Spleen (tissue), 11 donors: ENCODE data around the gene RAB7B. TPM values are rescaled to one million over a fixed set of nuclear protein-coding genes. Genes with fewer than 3 reads are reported as not detected.

Experiments used
- DNase-seq: peaks from one replicate; pipeline ENCODE4 v3.0.0-alpha.2; 2020
- H3K27ac ChIP-seq, 8 donors: fragments of 200-600 bp; sonication (generic) in 7 of 8; 1 replicate in 4 of 8; 2 replicates in 4 of 8; pipeline versions ENCODE4 v1.5.0 to v1.8.0; 2016 to 2021; ENCODE audit warnings: inconsistent platforms in 4 of 8, mild to moderate bottlenecking in 4 of 8, moderate library complexity in 1 of 8
- H3K27me3 ChIP-seq, 7 donors: fragments of 200-600 bp; sonication (generic) in 6 of 7; replicated peaks in 1 of 7; 1 replicate in 4 of 7; 2 replicates in 3 of 7; pipeline versions ENCODE4 v1.5.0 to v1.8.0; 2016 to 2021; ENCODE audit warnings: inconsistent platforms in 3 of 7, mild to moderate bottlenecking in 1 of 7
- H3K36me3 ChIP-seq, 6 donors: fragments of 200-600 bp; sonication (generic) in 5 of 6; 1 replicate in 4 of 6; 2 replicates in 2 of 6; pipeline versions ENCODE4 v1.5.0 to v1.8.0; 2016 to 2021; ENCODE audit warnings: inconsistent platforms in 2 of 6
- H3K4me1 ChIP-seq, 6 donors: fragments of 200-600 bp; sonication (generic) in 5 of 6; 1 replicate in 3 of 6; 2 replicates in 3 of 6; pipeline versions ENCODE4 v1.5.0 to v1.8.0; 2016 to 2021; ENCODE audit warnings: inconsistent platforms in 3 of 6
- H3K4me3 ChIP-seq, 8 donors: fragments of 200-600 bp; sonication (generic) in 7 of 8; 1 replicate in 4 of 8; 2 replicates in 4 of 8; pipeline versions ENCODE4 v1.5.0 to v1.8.0; 2016 to 2021; ENCODE audit warnings: inconsistent platforms in 4 of 8, mild to moderate bottlenecking in 4 of 8, moderate library complexity in 2 of 8
- H3K9me3 ChIP-seq, 8 donors: fragments of 200-600 bp; sonication (generic) in 7 of 8; 1 replicate in 4 of 8; 2 replicates in 4 of 8; pipeline versions ENCODE4 v1.5.0 to v1.8.0; 2016 to 2021; ENCODE audit warnings: inconsistent platforms in 4 of 8
- POLR2A ChIP-seq, 3 donors: fragments of 450-650 bp; IDR thresholded peaks; one replicate each; pipeline ENCODE4 v1.5.1; 2017; ENCODE audit warnings: antibody characterized with exemption in 3 of 3, mild to moderate bottlenecking in 1 of 3
- POLR2AphosphoS5 ChIP-seq, 3 donors: sonication (generic); formaldehyde crosslinking; IDR thresholded peaks; one replicate each; pipeline ENCODE4 v1.5.1; 2017; ENCODE audit warnings: antibody characterized with exemption in 3 of 3
- WGBS, 5 donors: extraction: QIAGEN DNeasy Blood & Tissue Kit in 3 of 5; methylation state at CpG; one replicate each; pipeline versions ENCODE4 v1.1.5 to v1.1.7; 2013 to 2018; 5-methylcytosine and 5-hydroxymethylcytosine counted together
- intact Hi-C: fragments of 100-400 bp; cut with DNase I; formaldehyde crosslinking; loops from one replicate; pipeline ENCODE4 v1.15.0; 2023; ENCODE audit warnings: low total_unique reads
- polyA plus RNA-seq, 3 donors: library from polyadenylated mRNA; stranded (reverse); fragments of 200-250 nt; gene quantifications; one replicate each; pipeline ENCODE4 v1.2.1, GENCODE V29; 2013
- total RNA-seq, 7 donors: library from RNA; depleted of rRNA in 3 of 7; stranded (reverse); fragments of >200 nt in 3 of 7; fragmentation: NEBNext Ultra II Directional in 4 of 7; extraction: Animal tissue kit (Norgen Biotek cat#: 25700) in 4 of 7; gene quantifications; one replicate each; pipeline versions ENCODE4 v1.1.0 to v1.2.1, GENCODE V29; 2016 to 2021
- TF ChIP-seq, protein P1 (sequence below), 11 experiments: fragments of 200-600 bp in 7 of 11; fragments of 450-650 bp in 4 of 11; sonication (generic) in 4 of 11; IDR thresholded peaks in 8 of 11; conservative IDR thresholded peaks in 3 of 11; 1 replicate in 7 of 11; 2 replicates in 4 of 11; pipeline versions ENCODE4 v1.4.0 to v1.8.0; 2016 to 2021; ENCODE audit warnings: antibody characterized with exemption in 11 of 11, inconsistent platforms in 4 of 11, mild to moderate bottlenecking in 1 of 11
- donor health status: healthy with polysubstance abuse.
- donor health status: DM: no; HTN: no; CAD: no; lungs with moderate emphysema.
- donor health status: DM: no; HTN: no; CAD: no.
- donor health status: Bipolar disorder and iron deficiency.
- donor health status: healthy.
- donor health status: DM: no; HTN: no; CAD: no.
- donor health status: DM: yes; HTN: yes; CAD: no.

Gene RAB7B
- total and polyA plus RNA-seq, 10 donors = 0.34 to 3.2 (median 1.9) TPM

DNA sequence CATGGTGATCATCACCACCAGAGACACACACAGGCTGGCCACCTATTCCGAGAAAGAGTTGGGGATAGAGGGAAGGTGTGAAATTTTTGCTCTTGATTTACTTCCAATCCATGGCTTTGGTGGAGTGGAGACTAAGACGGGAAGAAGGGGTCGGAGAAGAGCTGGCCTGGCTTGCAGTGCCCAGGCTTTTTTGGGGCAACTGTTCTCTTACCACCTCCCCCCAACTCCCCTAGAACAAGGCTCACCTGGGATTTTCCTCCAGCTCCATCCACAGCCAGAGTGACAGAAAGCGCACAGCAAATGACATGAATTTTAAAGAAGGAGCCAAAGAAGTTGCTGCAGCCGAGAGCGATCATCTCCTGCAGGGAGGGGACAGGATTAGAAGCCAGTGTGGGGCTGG lies 75.9 kb downstream of the RAB7B start:
- Histone ChIP-seq H3K4me3 (no peak overlapping the region), H3K27me3 (peaks cover 0 to 3% (median 0%) of the 10 kb centered on the region in 7 donors), H3K27ac (no peak overlapping the region), H3K9me3 (no peaks in the 10 kb centered on the region), H3K36me3 (no peaks in the 10 kb centered on the region), H3K4me1 (no peaks in the 10 kb centered on the region)
- no peak for TF ChIP-seq POLR2AphosphoS5 (IDR thresholded peaks at IDR 0.05)
- TF ChIP-seq, protein P1, sequence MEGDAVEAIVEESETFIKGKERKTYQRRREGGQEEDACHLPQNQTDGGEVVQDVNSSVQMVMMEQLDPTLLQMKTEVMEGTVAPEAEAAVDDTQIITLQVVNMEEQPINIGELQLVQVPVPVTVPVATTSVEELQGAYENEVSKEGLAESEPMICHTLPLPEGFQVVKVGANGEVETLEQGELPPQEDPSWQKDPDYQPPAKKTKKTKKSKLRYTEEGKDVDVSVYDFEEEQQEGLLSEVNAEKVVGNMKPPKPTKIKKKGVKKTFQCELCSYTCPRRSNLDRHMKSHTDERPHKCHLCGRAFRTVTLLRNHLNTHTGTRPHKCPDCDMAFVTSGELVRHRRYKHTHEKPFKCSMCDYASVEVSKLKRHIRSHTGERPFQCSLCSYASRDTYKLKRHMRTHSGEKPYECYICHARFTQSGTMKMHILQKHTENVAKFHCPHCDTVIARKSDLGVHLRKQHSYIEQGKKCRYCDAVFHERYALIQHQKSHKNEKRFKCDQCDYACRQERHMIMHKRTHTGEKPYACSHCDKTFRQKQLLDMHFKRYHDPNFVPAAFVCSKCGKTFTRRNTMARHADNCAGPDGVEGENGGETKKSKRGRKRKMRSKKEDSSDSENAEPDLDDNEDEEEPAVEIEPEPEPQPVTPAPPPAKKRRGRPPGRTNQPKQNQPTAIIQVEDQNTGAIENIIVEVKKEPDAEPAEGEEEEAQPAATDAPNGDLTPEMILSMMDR (IDR thresholded peaks at IDR 0.05 in 8 of 11, conservative IDR thresholded peaks at IDR 0.05 in 3 of 11) = no peak
- TF ChIP-seq POLR2A (IDR thresholded peaks at IDR 0.05) = no peak
- intact Hi-C loops = no loop called here
- no peak for DNase-seq
- 93 to 98% (median 96%) methylated on average over 6 of the region's 6 CpGs for WGBS, 5 donors

Other genes with a start within 250 kb of the RAB7B start
- gene RAB29, start 227.9 kb downstream of the RAB7B start, total RNA-seq = 10 to 100 TPM; 31.7 to 49.7 (median 43.8) TPM
- 10 to 100 TPM; 16.6 to 28.1 (median 21.2) TPM for gene RAB29, start 227.9 kb downstream of the RAB7B start, polyA plus RNA-seq
- gene SLC41A1, start 190.2 kb downstream of the RAB7B start, total RNA-seq = 10 to 100 TPM; 17.3 to 29.0 (median 22.9) TPM
- 1 to 10 TPM; 4.1 to 7.5 (median 5.8) TPM for gene SLC41A1, start 190.2 kb downstream of the RAB7B start, polyA plus RNA-seq
- 1 to 10 TPM in 5 of 7 donors, under 1 TPM in 2; 0.28 to 2.9 (median 1.8) TPM for gene PM20D1, start 153.3 kb downstream of the RAB7B start, total RNA-seq
- gene PM20D1, start 153.3 kb downstream of the RAB7B start, polyA plus RNA-seq = under 1 TPM in 2 of 3 donors, not detected in 1; 0.38 to 0.53 TPM
- not detected for gene SLC26A9, start 59.9 kb downstream of the RAB7B start, total RNA-seq
- gene SLC26A9, start 59.9 kb downstream of the RAB7B start, polyA plus RNA-seq = under 1 TPM in 2 of 3 donors, not detected in 1; 0.02 to 0.03 TPM
- under 1 TPM in 2 of 7 donors, not detected in 5; 0.40 to 0.66 TPM for gene CTSE, start 20.5 kb upstream of the RAB7B start, total RNA-seq
- under 1 TPM; 0.06 to 0.11 (median 0.09) TPM for gene CTSE, start 20.5 kb upstream of the RAB7B start, polyA plus RNA-seq
- gene RHEX, start 49.8 kb upstream of the RAB7B start, total RNA-seq = 1 to 10 TPM in 6 of 7 donors, under 1 TPM in 1; 0.94 to 6.2 (median 3.4) TPM
- gene RHEX, start 49.8 kb upstream of the RAB7B start, polyA plus RNA-seq = 1 to 10 TPM in 2 of 3 donors, under 1 TPM in 1; 0.91 to 3.3 (median 1.2) TPM
- gene AVPR1B, start 114.0 kb upstream of the RAB7B start, total RNA-seq = not detected
- not detected for gene AVPR1B, start 114.0 kb upstream of the RAB7B start, polyA plus RNA-seq
- gene FAM72A, start 199.4 kb upstream of the RAB7B start, total RNA-seq = 10 to 100 TPM in 1 of 7 donors, 1 to 10 TPM in 6; 3.9 to 20.6 (median 7.3) TPM
- 1 to 10 TPM; 4.6 to 9.1 (median 7.8) TPM for gene FAM72A, start 199.4 kb upstream of the RAB7B start, polyA plus RNA-seq
- 100 to 1,000 TPM in 5 of 7 donors, 10 to 100 TPM in 2; 85.7 to 174 (median 122) TPM for gene SRGAP2, start 200.1 kb upstream of the RAB7B start, total RNA-seq
- 10 to 100 TPM; 11.9 to 31.6 (median 14.6) TPM for gene SRGAP2, start 200.1 kb upstream of the RAB7B start, polyA plus RNA-seq